Measurements from ENCODE around the gene GRID1.

GRID1 gene

DNA sequence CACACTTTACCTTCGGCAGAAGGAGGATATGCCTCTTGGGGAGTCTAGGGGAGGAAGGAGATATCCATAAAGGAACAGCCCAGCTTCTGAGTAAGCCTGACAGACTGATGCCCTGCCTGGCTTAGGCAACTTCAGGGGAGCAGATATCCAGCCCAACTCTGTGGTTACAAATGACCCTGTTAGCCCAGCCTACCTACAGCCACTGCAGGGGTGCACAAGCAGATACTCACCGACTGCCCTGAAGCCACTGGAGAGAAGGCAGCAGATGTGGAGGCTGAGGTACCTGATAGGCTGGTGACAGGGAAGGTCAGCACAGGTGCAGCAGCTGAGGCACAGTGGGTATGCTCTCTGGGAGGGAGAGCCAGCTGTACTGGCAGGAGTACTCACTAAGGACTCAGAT, 770.2 kb downstream of the GRID1 start:
- Histone ChIP-seq H3K9ac (no peak overlapping the region), H4K20me1 (no peaks in the 10 kb centered on the region), H3K4me3 (no peak overlapping the region), H3K4me1 (no peaks in the 10 kb centered on the region), H3K36me3 (no peaks in the 10 kb centered on the region), H3K4me2 (no peak overlapping the region), H3K27me3 (no peaks in the 10 kb centered on the region), H3K9me3 (no peaks in the 10 kb centered on the region), H3K27ac (no peak overlapping the region)
- TF ChIP-seq Cebpa-rat (IDR thresholded peaks at IDR 0.05) = no peak

- Histone ChIP-seq H3K4me3 (no peak overlapping the region), H3K27me3 (no peaks in the 10 kb centered on the region), H3K27ac (no peak overlapping the region), H3K9me3 (no peaks in the 10 kb centered on the region), H3K4me1 (no peaks in the 10 kb centered on the region), H3K36me3 (no peaks in the 10 kb centered on the region), H3K4me2 (no peak overlapping the region), H4K20me1 (no peaks in the 10 kb centered on the region), H3K9ac (no peak overlapping the region)
- no peak for TF ChIP-seq Cebpa-rat (IDR thresholded peaks at IDR 0.05)
Observed at GRCh38 chr10:85594239-85594638, 772.4 kb downstream of the GRID1 start.

DNA sequence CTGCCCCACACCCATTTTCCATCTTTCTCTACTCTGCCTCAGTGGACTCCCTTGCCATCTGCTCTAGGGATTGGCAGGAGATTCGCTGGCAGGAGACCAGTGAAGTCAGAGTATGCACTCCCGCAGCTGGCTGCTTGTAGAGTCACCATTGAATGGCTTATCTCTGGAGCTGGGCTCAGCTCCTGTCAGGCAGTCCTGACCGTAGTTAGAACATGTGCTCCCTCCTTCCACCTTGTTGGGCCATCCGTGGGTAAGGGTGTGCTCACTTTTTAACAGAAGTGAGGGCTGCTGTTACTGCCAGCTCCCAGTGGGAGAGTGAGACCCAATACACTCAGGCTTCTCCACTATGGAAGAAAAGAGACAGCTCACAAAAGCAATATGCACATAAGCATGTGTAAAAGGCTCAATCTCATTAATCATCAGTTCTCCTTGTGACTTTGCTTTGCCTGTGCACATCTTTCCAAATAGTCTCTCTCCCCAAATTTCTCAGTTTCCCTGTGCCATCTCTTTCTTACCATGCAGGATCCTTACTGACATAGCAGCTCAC, 773.3 kb downstream of the GRID1 start:
- Histone ChIP-seq H3K27ac (no peak overlapping the region), H3K36me3 (no peaks in the 10 kb centered on the region), H3K4me3 (no peak overlapping the region), H4K20me1 (no peaks in the 10 kb centered on the region), H3K4me2 (no peak overlapping the region), H3K9me3 (no peaks in the 10 kb centered on the region), H3K4me1 (no peaks in the 10 kb centered on the region), H3K27me3 (no peaks in the 10 kb centered on the region), H3K9ac (no peak overlapping the region)
- TF ChIP-seq Cebpa-rat (IDR thresholded peaks at IDR 0.05) = no peak

DNA sequence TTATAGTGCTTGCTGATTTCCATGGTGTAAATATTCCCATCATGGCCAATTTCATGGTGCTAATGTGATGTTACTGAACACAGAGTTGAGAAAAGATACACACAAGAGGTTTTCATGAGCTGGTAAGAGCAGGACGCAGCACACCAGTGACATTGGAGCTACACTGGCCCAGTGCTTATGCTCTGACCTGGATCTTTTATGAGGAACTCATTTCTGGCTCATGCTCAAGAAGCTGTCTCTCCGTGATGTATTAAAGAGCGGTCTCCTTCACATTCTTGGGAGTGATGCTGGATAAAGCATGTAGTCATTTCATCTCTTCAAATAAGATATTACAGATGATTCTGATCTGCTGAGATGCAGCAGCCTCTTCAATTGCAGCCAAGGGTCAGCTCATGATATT, 785.2 kb downstream of the GRID1 start:
- H3K36me3 ChIP-seq = no peaks in the 10 kb centered on the region
- no peaks in the 10 kb centered on the region for H3K4me1 ChIP-seq
- no peak for TF ChIP-seq Cebpa-rat (IDR thresholded peaks at IDR 0.05)
- H3K27ac ChIP-seq = no peak overlapping the region
- peaks cover 7% of the 10 kb centered on the region; the same call in 1 of the 2 replicates for H3K9me3 ChIP-seq
- no peak overlapping the region for H3K4me3 ChIP-seq
- no peaks in the 10 kb centered on the region for H4K20me1 ChIP-seq
- H3K9ac ChIP-seq = no peak overlapping the region
- no peak overlapping the region for H3K4me2 ChIP-seq
- no peaks in the 10 kb centered on the region for H3K27me3 ChIP-seq

DNA sequence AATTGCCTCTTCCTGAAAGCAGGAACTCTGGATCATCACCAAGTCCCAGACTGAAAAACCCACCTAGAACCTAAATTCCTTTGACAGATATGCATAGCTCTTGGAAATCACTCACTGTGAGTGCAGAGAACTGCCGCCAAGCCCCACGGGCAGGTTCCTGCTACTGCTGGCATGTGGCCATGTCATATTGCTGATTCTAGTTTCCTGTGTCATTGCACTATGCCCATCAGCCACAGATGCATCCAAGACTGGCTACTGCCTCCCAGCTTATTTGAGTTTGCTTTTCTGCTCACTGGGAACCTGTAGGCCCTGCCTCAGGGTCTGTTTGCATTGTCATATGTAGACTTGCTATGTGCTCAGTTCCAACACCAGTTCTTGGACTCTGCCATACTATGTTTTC, 786.0 kb downstream of the GRID1 start:
- no peak for TF ChIP-seq Cebpa-rat (IDR thresholded peaks at IDR 0.05)
- no peak overlapping the region for H3K9ac ChIP-seq
- no peaks in the 10 kb centered on the region for H4K20me1 ChIP-seq
- no peak overlapping the region for H3K4me2 ChIP-seq
- H3K27ac ChIP-seq = no peak overlapping the region
- no peaks in the 10 kb centered on the region for H3K27me3 ChIP-seq
- no peaks in the 10 kb centered on the region for H3K4me1 ChIP-seq
- H3K4me3 ChIP-seq = no peak overlapping the region
- no peaks in the 10 kb centered on the region for H3K36me3 ChIP-seq
- H3K9me3 ChIP-seq = peaks cover 7% of the 10 kb centered on the region; the same call in 1 of the 2 replicates

- H3K27me3 ChIP-seq = no peaks in the 10 kb centered on the region
- H3K4me3 ChIP-seq = no peak overlapping the region
- no peaks in the 10 kb centered on the region for H3K36me3 ChIP-seq
- H4K20me1 ChIP-seq = no peaks in the 10 kb centered on the region
- H3K4me2 ChIP-seq = no peak overlapping the region
- H3K9me3 ChIP-seq = peaks cover 7% of the 10 kb centered on the region; the same call in 1 of the 2 replicates
- H3K27ac ChIP-seq = no peak overlapping the region
- no peak for TF ChIP-seq Cebpa-rat (IDR thresholded peaks at IDR 0.05)
- H3K4me1 ChIP-seq = no peaks in the 10 kb centered on the region
- H3K9ac ChIP-seq = no peak overlapping the region
Observed at GRCh38 chr10:85578860-85579259, 787.7 kb downstream of the GRID1 start.

- H3K4me2 ChIP-seq = no peak overlapping the region
Observed at GRCh38 chr10:85575441-85575840, 791.2 kb downstream of the GRID1 start.

DNA sequence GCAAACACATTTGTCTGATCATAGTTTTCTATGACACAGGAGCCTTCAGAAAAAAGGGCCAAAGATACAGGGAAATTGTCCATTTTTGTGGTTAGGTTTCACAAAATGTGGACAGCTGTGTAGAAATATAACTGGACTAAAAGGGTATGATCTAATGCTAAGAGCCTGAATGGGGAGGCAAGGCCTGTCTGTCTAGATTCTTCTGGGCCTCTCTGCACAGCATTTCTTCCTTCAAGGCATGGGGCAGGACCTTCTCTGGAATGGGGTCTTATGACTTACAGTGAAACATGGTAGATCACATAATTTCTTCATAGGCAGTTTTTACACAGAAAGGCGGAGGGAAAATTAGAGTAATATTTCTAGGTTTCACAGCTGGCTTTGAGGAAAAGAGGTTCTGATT, 795.7 kb downstream of the GRID1 start:
- H4K20me1 ChIP-seq = no peaks in the 10 kb centered on the region
- no peaks in the 10 kb centered on the region for H3K36me3 ChIP-seq
- no peaks in the 10 kb centered on the region for H3K27me3 ChIP-seq
- no peak overlapping the region for H3K9ac ChIP-seq
- no peaks in the 10 kb centered on the region for H3K9me3 ChIP-seq
- no peaks in the 10 kb centered on the region for H3K4me1 ChIP-seq
- no peak for TF ChIP-seq Cebpa-rat (IDR thresholded peaks at IDR 0.05)
- no peak overlapping the region for H3K27ac ChIP-seq
- H3K4me2 ChIP-seq = no peak overlapping the region
- no peak overlapping the region for H3K4me3 ChIP-seq

More at GRCh38 chr10:85575441-85575840, 791.2 kb downstream of the GRID1 start:
- Histone ChIP-seq H3K4me1 (no peaks in the 10 kb centered on the region), H3K9ac (no peak overlapping the region), H3K27ac (no peak overlapping the region), H3K36me3 (no peaks in the 10 kb centered on the region), H4K20me1 (no peaks in the 10 kb centered on the region), H3K9me3 (no peaks in the 10 kb centered on the region), H3K4me3 (no peak overlapping the region), H3K27me3 (no peaks in the 10 kb centered on the region)
- no peak for TF ChIP-seq Cebpa-rat (IDR thresholded peaks at IDR 0.05)

- no peaks in the 10 kb centered on the region for H3K9me3 ChIP-seq
- H3K27me3 ChIP-seq = no peaks in the 10 kb centered on the region
Observed at GRCh38 chr10:85565381-85565780, 801.2 kb downstream of the GRID1 start.

DNA sequence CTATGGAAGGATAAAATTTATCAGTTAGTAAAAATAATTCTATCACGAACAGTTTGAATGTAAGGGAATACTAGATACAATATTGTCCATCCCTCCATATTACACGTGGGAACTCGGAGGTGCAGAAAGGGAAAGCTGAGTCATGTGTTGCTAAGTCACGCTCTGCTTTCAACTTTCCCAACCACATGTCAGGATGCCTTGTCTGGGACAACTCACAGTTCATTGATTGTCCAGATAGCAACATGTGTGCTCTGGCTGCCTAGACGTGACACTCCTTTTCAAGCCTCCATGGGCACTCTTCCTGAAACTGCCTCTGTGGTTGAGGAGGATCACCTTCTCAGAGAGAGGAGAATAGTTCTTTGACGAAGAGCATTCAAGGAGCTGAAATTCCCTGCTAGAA, 808.1 kb downstream of the GRID1 start:
- Histone ChIP-seq H3K4me3 (no peak overlapping the region), H4K20me1 (no peaks in the 10 kb centered on the region), H3K27ac (no peak overlapping the region), H3K4me1 (no peaks in the 10 kb centered on the region), H3K9me3 (no peaks in the 10 kb centered on the region), H3K4me2 (no peak overlapping the region), H3K36me3 (no peaks in the 10 kb centered on the region), H3K9ac (no peak overlapping the region), H3K27me3 (no peaks in the 10 kb centered on the region)
- TF ChIP-seq Cebpa-rat (IDR thresholded peaks at IDR 0.05) = no peak

More at GRCh38 chr10:85565381-85565780, 801.2 kb downstream of the GRID1 start:
- no peak overlapping the region for H3K4me2 ChIP-seq
- TF ChIP-seq Cebpa-rat (IDR thresholded peaks at IDR 0.05) = no peak
- H3K4me1 ChIP-seq = no peaks in the 10 kb centered on the region
- no peak overlapping the region for H3K27ac ChIP-seq
- no peak overlapping the region for H3K4me3 ChIP-seq
- no peak overlapping the region for H3K9ac ChIP-seq
- H3K36me3 ChIP-seq = no peaks in the 10 kb centered on the region
- H4K20me1 ChIP-seq = no peaks in the 10 kb centered on the region

DNA sequence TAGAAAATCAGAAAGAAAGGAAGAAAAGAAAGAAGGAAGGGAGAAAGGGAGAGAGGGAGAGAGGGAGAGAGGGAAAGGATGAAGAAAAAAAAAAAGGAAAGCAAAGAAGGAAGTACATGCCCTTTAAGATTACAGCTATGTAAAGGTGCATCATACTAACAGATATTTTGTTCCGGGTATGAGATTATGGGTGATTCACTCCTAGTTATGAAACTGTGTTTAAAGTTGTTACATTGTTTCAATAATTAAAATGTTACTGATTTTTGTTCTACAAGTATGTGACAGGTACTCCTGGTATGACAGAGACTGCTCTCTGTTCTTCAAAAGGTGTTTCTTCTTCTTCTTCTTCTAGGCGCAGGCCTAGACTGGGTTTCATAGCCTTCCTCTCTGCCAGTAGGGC, 808.9 kb downstream of the GRID1 start:
- Histone ChIP-seq H3K27ac (no peak overlapping the region), H4K20me1 (no peaks in the 10 kb centered on the region), H3K4me3 (no peak overlapping the region), H3K36me3 (no peaks in the 10 kb centered on the region), H3K9me3 (no peaks in the 10 kb centered on the region), H3K4me2 (no peak overlapping the region), H3K9ac (no peak overlapping the region), H3K27me3 (no peaks in the 10 kb centered on the region), H3K4me1 (no peaks in the 10 kb centered on the region)
- TF ChIP-seq Cebpa-rat (IDR thresholded peaks at IDR 0.05) = no peak

Data from BLaER1 (cell line).